ENCODE results near the gene YIPF1.
"Not testable (repeated sequence)": the region's sequence is repeated elsewhere in the genome, so short reads cannot be mapped to it uniquely, and the experiment has no call there.

GRCh38 chr1:53816584-53816983 is 73.0 kb downstream of the YIPF1 start:
- TF ChIP-seq EZH2phosphoT487, CTCF, EZH2 (IDR thresholded peaks at IDR 0.05): not testable (repeated sequence)
